ENCODE results near the gene GSG1L.

- TF ChIP-seq CTCF (IDR thresholded peaks at IDR 0.05; ENCODE audit: low read depth, low read length) (no peak), POLR2A (IDR thresholded peaks at IDR 0.05; ENCODE audit: extremely low read depth, insufficient read length) (no peak)
Measured at GRCh38 chr16:27739606-27740357, 323.7 kb downstream of the GSG1L start.

Measured in NB4 (cell line).